ENCODE measurements around the gene QSOX2. TPM values are rescaled to one million over a fixed set of nuclear protein-coding genes. Genes with fewer than 3 reads are reported as not detected.
"Not testable (repeated sequence)": the region's sequence is repeated elsewhere in the genome, so short reads cannot be mapped to it uniquely, and the experiment has no call there.

Gene QSOX2
- total RNA-seq, 8 experiments from 2014 or later = 10.3 to 17.8 (median 15.1) TPM

GRCh38 chr9:136268318-136268717, 22.7 kb upstream of the QSOX2 start:
- H3K4me1 ChIP-seq (replicated peaks in 1 of 2) = peaks cover 30 to 31% of the 10 kb centered on the region in 2 donors
- H3K4me3 ChIP-seq = no peak overlapping the region
- in situ Hi-C loops (cut with MboI; ENCODE audit: low pct_unique_long_range_greater_than_20kb in 2 of 9, low sequenced_read_pairs in 9 of 9, unreplicated experiment in 9 of 9) = loop anchor here in 3 of 9 experiments (25.0 kb wide), 1 partner anchor 106 kb away; no protein-coding TSS in a partner anchor
- peak overlapping the region in 1 of 2 donors; percentile 58 for H3K27ac ChIP-seq
- ATAC-seq (replicated peaks in 6 of 8) = peak in 5 of 8 experiments; percentile 70 to 75 (median 71)
- 0 to 43% (median 20%) methylated on average over 1 to 4 of the region's 6 CpGs; no CpG with 5 or more reads in 3 of the 10 experiments for WGBS, 10 experiments

- 0 to 81% (median 8%) methylated on average over 2 to 10 of the region's 60 CpGs; no CpG with 5 or more reads in 7 of the 10 experiments for WGBS, 10 experiments
- Histone ChIP-seq H3K4me3 (peak overlapping the region; percentile 16 to 31 (median 23)), H3K4me1 (replicated peaks in 1 of 2) (peaks cover 30% of the 10 kb centered on the region in 2 donors), H3K27ac (peak overlapping the region in 1 of 2 donors; percentile 58)
- peak; percentile 51 to 96 (median 72) for ATAC-seq (replicated peaks in 6 of 8)
- in situ Hi-C loops (cut with MboI; ENCODE audit: low pct_unique_long_range_greater_than_20kb in 2 of 9, low sequenced_read_pairs in 9 of 9, unreplicated experiment in 9 of 9) = loop anchor here in 3 of 9 experiments (25.0 kb wide), 1 partner anchor 105 kb away; no protein-coding TSS in a partner anchor
Measured at GRCh38 chr9:136267261-136268111, 21.9 kb upstream of the QSOX2 start.

- peaks cover 33 to 35% of the 10 kb centered on the region in 2 donors for H3K4me1 ChIP-seq (replicated peaks in 1 of 2)
- H3K4me3 ChIP-seq; ATAC-seq (replicated peaks in 6 of 8); H3K27ac ChIP-seq: not testable (repeated sequence)
- in situ Hi-C loops (cut with MboI; ENCODE audit: low pct_unique_long_range_greater_than_20kb in 2 of 9, low sequenced_read_pairs in 9 of 9, unreplicated experiment in 9 of 9) = loop anchor here in 3 of 9 experiments (25.0 kb wide), 1 partner anchor 104 kb away; no protein-coding TSS in a partner anchor
- 80 to 97% (median 85%) methylated on average over 4 to 16 of the region's 18 CpGs; no CpG with 5 or more reads in 3 of the 10 experiments for WGBS, 10 experiments
Measured at GRCh38 chr9:136266641-136267040, 21.0 kb upstream of the QSOX2 start.

- no peak for ATAC-seq (replicated peaks in 6 of 8)
- Histone ChIP-seq H3K4me1 (replicated peaks in 1 of 2) (peaks cover 42% of the 10 kb centered on the region in 2 donors), H3K27ac (no peak overlapping the region), H3K4me3 (no peak overlapping the region)
- WGBS, 10 experiments = 57 to 90% (median 85%) methylated on average over 2 to 6 of the region's 17 CpGs; no CpG with 5 or more reads in 4 of the 10 experiments
- in situ Hi-C loops (cut with MboI; ENCODE audit: low pct_unique_long_range_greater_than_20kb in 2 of 9, low sequenced_read_pairs in 9 of 9, unreplicated experiment in 9 of 9) = loop anchor here in 3 of 9 experiments (25.0 kb wide), 1 partner anchor 103 kb away; no protein-coding TSS in a partner anchor
Measured at GRCh38 chr9:136265561-136266355, 20.1 kb upstream of the QSOX2 start.

GRCh38 chr9:136264441-136265405, 19.1 kb upstream of the QSOX2 start:
- Histone ChIP-seq H3K4me1 (replicated peaks in 1 of 2) (peaks cover 45 to 48% of the 10 kb centered on the region in 2 donors), H3K4me3 (no peak overlapping the region), H3K27ac (no peak overlapping the region)
- no peak for ATAC-seq (replicated peaks in 6 of 8)
- WGBS, 10 experiments = 0 to 100% (median 79%) methylated on average over 1 to 6 of the region's 24 CpGs; no CpG with 5 or more reads in 4 of the 10 experiments
- in situ Hi-C loops (cut with MboI; ENCODE audit: low pct_unique_long_range_greater_than_20kb in 2 of 9, low sequenced_read_pairs in 9 of 9, unreplicated experiment in 9 of 9) = loop anchor here in 3 of 9 experiments (25.0 kb wide), 1 partner anchor 102 kb away; no protein-coding TSS in a partner anchor

DNA sequence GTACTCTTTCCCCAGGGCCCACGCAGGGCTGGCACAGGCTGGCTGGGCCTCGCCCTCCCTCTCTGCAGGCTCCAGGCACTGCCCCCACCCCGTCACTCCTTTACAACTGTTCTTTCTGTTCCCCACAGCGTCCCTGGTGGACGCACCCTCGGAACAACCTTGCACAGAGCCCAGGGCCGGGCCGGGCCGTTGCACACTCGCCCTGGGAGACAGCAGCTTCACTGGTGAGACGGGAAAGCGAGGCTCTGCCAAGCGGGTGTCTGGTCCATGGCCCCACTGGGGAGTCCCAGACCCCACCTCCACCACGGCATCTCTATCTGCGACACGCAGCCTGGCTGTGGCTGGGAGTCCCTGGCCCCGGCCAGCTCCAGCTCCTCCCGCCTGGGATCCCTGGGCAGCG, 18.4 kb upstream of the QSOX2 start:
- ATAC-seq (replicated peaks in 6 of 8) = peak in 5 of 8 experiments; percentile 29 to 43 (median 36)
- Histone ChIP-seq H3K4me3 (no peak overlapping the region), H3K27ac (no peak overlapping the region), H3K4me1 (replicated peaks in 1 of 2) (peaks cover 49 to 54% of the 10 kb centered on the region in 2 donors)
- in situ Hi-C loops (cut with MboI; ENCODE audit: low pct_unique_long_range_greater_than_20kb in 2 of 9, low sequenced_read_pairs in 9 of 9, unreplicated experiment in 9 of 9) = loop anchor here in 3 of 9 experiments (25.0 kb wide), 1 partner anchor 102 kb away; no protein-coding TSS in a partner anchor
- 61 to 100% (median 96%) methylated on average over 1 to 8 of the region's 19 CpGs; no CpG with 5 or more reads in 6 of the 10 experiments for WGBS, 10 experiments

- ATAC-seq (replicated peaks in 6 of 8) = no peak
- in situ Hi-C loops (cut with MboI; ENCODE audit: low pct_unique_long_range_greater_than_20kb in 2 of 9, low sequenced_read_pairs in 9 of 9, unreplicated experiment in 9 of 9) = loop anchor here in 3 of 9 experiments (25.0 kb wide), 1 partner anchor 100 kb away; no protein-coding TSS in a partner anchor
- WGBS, 10 experiments = 56 to 100% methylated on average over 2 to 3 of the region's 6 CpGs; no CpG with 5 or more reads in 8 of the 10 experiments
- no peak overlapping the region for H3K27ac ChIP-seq
- no peak overlapping the region for H3K4me3 ChIP-seq
- peaks cover 41 to 54% of the 10 kb centered on the region in 2 donors for H3K4me1 ChIP-seq (replicated peaks in 1 of 2)
Measured at GRCh38 chr9:136262671-136263178, 17.1 kb upstream of the QSOX2 start.

- WGBS, 10 experiments = 29 to 100% (median 62%) methylated on average over 1 to 5 of the region's 28 CpGs; no CpG with 5 or more reads in 5 of the 10 experiments
- ATAC-seq (replicated peaks in 6 of 8) = no peak
- H3K27ac ChIP-seq = no peak overlapping the region
- in situ Hi-C loops (cut with MboI; ENCODE audit: low pct_unique_long_range_greater_than_20kb in 2 of 9, low sequenced_read_pairs in 9 of 9, unreplicated experiment in 9 of 9) = loop anchor here in 3 of 9 experiments (25.0 kb wide), 1 partner anchor 100 kb away; no protein-coding TSS in a partner anchor
- peaks cover 41 to 56% of the 10 kb centered on the region in 2 donors for H3K4me1 ChIP-seq (replicated peaks in 1 of 2)
- H3K4me3 ChIP-seq = no peak overlapping the region
Measured at GRCh38 chr9:136261686-136262430, 16.2 kb upstream of the QSOX2 start.

DNA sequence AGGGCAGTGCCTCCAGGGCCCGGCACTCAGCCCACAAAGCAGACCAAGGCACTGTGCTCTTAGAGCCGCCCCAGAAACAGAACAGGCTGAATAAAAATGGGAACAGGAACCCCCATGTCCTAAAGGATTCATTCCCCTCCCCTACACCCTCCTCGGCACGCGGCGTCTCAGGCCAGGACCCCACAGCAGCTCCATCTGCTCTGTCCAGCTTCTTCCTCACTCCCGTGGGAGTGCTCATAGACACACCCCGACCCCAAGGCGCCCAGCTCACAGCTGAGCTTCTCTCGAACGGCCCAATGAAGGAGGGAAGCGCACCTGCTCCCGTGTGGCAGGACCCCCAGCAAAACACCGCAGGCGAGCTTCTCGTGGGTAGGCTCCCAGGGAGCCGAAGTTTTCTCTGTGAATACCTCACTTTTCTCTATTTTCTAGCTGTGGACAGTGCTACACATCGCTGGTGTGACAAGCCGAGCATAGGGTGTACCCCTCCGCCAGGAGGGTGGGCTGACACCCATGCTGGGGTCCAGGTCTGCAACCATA, 15.4 kb upstream of the QSOX2 start:
- no peak for ATAC-seq (replicated peaks in 6 of 8)
- Histone ChIP-seq H3K27ac (no peak overlapping the region), H3K4me1 (replicated peaks in 1 of 2) (peaks cover 43 to 61% of the 10 kb centered on the region in 2 donors), H3K4me3 (no peak overlapping the region)
- WGBS, 10 experiments = 37 to 74% (median 65%) methylated on average over 3 to 6 of the region's 20 CpGs; no CpG with 5 or more reads in 7 of the 10 experiments
- in situ Hi-C loops (cut with MboI; ENCODE audit: low pct_unique_long_range_greater_than_20kb in 2 of 9, low sequenced_read_pairs in 9 of 9, unreplicated experiment in 9 of 9) = loop anchor here in 3 of 9 experiments (25.0 kb wide), 1 partner anchor 99 kb away; no protein-coding TSS in a partner anchor

- in situ Hi-C loops (cut with MboI; ENCODE audit: low pct_unique_long_range_greater_than_20kb in 2 of 9, low sequenced_read_pairs in 9 of 9, unreplicated experiment in 9 of 9) = loop anchor here in 3 of 9 experiments (25.0 kb wide), 1 partner anchor 98 kb away; no protein-coding TSS in a partner anchor
- Histone ChIP-seq H3K4me3 (no peak overlapping the region), H3K4me1 (replicated peaks in 1 of 2) (peaks cover 46 to 66% of the 10 kb centered on the region in 2 donors), H3K27ac (no peak overlapping the region)
- ATAC-seq (replicated peaks in 6 of 8) = no peak
- 81 to 82% methylated on average over 3 to 4 of the region's 10 CpGs; no CpG with 5 or more reads in 8 of the 10 experiments for WGBS, 10 experiments
Measured at GRCh38 chr9:136260521-136260920, 14.9 kb upstream of the QSOX2 start.
